Stimulated activated CD8-positive, alpha-beta memory T cell treated with anti-CD3 and anti-CD28 coated beads, Interleukin-15, amount 100 ng/mL, for 4 hours (primary cell): ENCODE results near the gene GUCY2D.

Experiments used
- DNase-seq, 2 donors: peaks; one replicate each; pipeline ENCODE4 v3.0.0-alpha.2; 2020; ENCODE audit warnings: low read depth in 2 of 2

GUCY2D gene

DNA sequence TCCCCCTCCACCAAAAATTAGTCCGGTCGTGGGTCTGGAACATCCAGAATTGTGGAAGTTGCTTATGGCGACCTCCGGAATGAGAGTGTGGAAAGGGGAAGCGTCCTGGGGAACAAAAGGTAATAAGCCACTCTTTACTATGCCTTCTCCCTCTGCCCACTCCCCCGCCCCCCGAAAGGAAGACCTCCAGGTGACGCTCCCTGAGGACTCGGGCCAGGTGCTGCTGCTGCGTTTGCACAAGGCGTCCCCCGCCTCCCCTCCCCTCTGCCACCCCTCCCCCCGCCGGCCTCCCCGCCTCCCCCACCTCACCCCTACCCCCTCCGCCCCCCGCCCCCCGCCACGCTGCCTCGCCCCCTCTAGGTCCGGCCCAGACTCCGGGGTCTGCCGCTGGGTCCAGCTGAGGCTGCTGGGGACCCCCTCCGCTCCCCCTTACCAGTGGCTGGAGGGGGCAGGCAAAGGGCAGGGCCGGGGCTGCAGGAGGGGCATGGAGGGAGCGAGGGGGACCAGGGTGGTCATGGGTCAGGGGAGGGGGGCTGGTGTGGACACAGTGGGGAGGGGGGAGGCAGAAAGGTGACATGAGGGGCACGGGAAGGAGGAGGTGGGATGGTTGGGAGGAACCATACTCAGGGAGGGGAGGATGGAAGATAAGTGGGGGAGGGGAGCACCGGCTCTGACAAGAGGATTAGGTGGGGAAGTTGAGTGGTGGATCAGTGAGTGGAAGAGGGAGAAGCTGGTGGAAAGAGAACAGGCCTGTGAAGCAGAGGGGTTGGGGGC lies 61.5 kb downstream of the GUCY2D start:
- DNase-seq = no peak

DNA sequence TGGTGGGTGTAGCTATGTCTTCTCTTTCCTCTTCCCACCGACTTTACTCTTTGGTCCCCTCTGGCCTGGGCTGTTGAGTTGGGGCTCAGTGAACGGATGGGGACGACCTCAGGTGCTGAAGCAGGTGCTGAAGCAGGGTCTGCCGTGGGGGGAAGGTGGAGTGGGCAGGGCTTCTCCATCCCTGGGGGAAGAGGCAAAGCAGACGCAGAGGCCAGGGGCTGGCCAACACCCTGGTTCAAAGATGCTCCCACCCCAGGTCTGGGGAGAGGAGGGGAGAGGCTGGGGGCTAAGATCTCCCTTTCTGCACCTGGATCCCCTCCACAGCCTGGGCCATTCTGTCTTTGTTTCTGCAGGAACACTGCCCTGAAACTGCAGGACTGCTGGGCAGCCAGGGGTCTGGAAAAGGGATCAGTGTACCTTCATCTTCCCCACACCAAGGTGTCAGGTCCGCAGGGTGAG lies 62.2 kb downstream of the GUCY2D start:
- no peak for DNase-seq

DNA sequence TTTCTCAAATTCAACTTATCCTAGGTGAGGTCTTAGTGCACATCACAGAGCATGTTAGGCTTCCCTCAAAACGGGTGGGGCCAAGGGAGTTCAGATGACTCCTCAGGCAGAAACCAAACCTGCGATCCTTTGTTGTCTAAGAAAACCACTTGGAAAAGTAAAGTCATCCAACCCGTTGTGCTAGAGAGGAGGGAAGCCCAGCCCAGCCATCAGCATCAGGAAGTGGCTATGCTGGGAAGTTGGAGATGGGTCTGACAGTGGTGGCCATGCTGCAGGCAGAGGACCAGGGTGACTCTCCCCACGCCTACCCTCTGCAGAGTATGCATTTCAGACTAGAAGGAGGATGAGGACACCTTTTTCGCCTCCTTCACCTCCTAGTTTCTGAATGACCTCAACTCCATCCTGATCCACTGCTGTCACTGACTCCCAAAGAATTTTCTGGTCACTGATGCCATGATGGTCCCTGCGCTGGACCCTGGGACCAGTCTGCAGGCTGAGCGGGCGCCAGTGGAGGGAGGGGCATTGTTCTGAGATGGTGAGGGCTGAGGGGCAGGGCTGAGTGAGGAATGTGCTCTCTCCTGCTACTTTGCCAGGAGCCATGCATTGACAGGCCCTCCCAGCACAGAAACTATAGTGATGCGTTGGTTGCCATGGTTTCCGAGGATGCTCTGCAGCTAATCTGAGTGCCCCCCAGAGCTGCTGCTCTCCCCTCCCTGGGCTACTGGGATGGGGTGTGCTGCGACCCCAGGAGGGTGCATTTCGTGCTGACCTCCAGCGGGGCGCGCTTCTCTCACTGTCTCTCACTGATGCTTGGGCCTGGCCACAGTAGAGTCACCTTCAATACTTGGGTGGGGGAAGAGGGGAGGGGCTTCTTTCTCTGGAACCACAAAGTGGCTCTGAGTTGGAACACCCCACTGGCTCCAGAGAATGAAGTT lies 64.7 kb downstream of the GUCY2D start:
- no peak for DNase-seq

DNA sequence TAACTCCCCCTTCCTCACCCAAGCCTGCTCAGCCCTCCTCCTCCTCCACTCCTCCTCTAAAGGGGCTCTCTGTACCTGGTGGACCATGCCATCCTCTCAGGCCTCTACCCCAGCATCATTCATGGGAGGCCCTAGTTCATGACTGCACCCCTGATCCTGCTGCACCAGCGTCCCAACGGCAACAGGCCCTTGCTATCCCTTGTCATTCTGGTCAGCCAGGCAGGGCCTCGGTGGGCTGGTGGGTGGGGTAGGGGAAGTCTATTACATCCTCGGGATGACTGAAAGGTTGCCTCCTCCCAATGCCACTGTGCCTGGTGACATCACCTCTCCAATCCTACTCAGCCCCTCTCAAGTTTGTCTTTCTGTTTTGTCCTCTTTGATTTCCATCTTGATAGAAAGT lies 65.4 kb downstream of the GUCY2D start:
- DNase-seq = no peak

DNA sequence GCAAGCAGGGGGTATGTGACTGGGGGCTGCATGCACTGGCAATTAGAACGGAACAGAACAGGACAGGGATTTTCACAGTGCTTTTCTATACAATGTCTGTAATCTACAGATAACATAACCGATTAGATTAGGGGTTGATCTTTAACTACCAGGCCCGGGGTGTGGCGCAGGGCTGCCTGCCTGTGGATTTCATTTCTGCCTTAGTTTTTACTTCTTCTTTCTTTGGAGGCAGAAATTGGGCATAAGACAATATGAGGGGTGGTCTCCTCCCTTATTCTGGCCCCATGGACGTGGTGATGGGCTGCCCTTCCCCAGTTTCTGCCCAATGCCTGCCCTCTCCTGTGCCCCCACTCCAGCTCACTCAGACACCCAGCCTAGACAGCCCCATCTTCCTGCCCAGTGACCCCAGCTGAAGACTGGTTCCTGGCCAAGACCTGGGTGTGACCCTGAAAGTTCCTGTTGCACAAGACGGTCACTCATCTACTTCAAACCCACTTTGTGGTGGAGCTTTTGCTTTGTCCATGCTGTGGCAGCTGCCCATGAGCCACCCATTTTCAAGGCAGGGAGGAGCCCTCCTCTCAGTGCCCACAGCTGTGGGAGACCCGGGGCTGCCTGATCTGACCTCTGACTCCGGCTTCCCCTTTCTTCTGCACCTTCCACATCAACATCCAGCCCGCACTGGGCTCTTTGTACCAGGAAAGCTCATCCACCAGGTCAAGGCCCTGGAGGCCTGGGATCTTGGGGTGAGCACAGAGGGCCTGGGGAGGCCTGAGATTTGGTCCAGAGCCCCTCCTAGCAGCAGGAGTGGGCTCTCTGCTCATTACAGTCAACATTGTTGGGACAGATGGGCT lies 66.5 kb downstream of the GUCY2D start:
- no peak for DNase-seq

DNA sequence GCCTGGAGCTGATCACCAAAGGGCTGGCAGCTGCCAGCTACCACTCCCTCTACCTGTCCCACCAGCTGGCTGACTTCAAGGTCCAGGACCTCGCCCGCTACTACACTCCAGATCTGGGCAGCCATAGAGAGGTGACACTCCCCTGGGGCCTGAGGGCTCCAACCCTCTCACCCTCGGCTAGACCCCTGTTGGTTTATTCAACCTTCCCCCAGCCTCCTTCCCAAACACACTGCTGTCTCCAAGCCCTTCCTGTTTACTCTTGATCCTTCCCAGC lies 67.1 kb downstream of the GUCY2D start:
- DNase-seq = no peak
